Measurements from ENCODE around the gene PGK2. TPM values are rescaled to one million over a fixed set of nuclear protein-coding genes. Genes with fewer than 3 reads are reported as not detected.

PGK2 gene
- total and polyA plus RNA-seq, 2 of the 8 experiments (the other 6 are each of a cell fraction or from before 2014, with no cell fraction given), result not detected

DNA sequence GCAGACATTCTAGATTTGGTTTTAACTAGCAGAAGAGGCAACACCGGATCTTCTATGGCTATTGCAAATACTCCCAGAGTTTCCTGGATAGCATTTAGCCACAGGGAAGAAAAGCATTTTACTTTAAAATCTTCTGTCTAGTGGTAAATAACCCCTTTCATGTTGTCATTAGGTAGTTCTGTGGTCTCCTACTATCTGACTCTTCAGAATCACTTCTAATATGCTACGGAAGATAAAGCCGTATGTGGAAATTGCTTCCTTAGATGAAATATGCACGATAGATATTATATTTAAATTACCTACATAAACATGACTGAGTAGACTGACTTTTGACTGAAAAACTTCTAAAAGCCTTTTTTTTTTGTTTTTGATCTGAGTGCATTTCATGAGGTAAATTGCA lies 43.7 kb downstream of the PGK2 start (continued):
- TF ChIP-seq, protein P1, sequence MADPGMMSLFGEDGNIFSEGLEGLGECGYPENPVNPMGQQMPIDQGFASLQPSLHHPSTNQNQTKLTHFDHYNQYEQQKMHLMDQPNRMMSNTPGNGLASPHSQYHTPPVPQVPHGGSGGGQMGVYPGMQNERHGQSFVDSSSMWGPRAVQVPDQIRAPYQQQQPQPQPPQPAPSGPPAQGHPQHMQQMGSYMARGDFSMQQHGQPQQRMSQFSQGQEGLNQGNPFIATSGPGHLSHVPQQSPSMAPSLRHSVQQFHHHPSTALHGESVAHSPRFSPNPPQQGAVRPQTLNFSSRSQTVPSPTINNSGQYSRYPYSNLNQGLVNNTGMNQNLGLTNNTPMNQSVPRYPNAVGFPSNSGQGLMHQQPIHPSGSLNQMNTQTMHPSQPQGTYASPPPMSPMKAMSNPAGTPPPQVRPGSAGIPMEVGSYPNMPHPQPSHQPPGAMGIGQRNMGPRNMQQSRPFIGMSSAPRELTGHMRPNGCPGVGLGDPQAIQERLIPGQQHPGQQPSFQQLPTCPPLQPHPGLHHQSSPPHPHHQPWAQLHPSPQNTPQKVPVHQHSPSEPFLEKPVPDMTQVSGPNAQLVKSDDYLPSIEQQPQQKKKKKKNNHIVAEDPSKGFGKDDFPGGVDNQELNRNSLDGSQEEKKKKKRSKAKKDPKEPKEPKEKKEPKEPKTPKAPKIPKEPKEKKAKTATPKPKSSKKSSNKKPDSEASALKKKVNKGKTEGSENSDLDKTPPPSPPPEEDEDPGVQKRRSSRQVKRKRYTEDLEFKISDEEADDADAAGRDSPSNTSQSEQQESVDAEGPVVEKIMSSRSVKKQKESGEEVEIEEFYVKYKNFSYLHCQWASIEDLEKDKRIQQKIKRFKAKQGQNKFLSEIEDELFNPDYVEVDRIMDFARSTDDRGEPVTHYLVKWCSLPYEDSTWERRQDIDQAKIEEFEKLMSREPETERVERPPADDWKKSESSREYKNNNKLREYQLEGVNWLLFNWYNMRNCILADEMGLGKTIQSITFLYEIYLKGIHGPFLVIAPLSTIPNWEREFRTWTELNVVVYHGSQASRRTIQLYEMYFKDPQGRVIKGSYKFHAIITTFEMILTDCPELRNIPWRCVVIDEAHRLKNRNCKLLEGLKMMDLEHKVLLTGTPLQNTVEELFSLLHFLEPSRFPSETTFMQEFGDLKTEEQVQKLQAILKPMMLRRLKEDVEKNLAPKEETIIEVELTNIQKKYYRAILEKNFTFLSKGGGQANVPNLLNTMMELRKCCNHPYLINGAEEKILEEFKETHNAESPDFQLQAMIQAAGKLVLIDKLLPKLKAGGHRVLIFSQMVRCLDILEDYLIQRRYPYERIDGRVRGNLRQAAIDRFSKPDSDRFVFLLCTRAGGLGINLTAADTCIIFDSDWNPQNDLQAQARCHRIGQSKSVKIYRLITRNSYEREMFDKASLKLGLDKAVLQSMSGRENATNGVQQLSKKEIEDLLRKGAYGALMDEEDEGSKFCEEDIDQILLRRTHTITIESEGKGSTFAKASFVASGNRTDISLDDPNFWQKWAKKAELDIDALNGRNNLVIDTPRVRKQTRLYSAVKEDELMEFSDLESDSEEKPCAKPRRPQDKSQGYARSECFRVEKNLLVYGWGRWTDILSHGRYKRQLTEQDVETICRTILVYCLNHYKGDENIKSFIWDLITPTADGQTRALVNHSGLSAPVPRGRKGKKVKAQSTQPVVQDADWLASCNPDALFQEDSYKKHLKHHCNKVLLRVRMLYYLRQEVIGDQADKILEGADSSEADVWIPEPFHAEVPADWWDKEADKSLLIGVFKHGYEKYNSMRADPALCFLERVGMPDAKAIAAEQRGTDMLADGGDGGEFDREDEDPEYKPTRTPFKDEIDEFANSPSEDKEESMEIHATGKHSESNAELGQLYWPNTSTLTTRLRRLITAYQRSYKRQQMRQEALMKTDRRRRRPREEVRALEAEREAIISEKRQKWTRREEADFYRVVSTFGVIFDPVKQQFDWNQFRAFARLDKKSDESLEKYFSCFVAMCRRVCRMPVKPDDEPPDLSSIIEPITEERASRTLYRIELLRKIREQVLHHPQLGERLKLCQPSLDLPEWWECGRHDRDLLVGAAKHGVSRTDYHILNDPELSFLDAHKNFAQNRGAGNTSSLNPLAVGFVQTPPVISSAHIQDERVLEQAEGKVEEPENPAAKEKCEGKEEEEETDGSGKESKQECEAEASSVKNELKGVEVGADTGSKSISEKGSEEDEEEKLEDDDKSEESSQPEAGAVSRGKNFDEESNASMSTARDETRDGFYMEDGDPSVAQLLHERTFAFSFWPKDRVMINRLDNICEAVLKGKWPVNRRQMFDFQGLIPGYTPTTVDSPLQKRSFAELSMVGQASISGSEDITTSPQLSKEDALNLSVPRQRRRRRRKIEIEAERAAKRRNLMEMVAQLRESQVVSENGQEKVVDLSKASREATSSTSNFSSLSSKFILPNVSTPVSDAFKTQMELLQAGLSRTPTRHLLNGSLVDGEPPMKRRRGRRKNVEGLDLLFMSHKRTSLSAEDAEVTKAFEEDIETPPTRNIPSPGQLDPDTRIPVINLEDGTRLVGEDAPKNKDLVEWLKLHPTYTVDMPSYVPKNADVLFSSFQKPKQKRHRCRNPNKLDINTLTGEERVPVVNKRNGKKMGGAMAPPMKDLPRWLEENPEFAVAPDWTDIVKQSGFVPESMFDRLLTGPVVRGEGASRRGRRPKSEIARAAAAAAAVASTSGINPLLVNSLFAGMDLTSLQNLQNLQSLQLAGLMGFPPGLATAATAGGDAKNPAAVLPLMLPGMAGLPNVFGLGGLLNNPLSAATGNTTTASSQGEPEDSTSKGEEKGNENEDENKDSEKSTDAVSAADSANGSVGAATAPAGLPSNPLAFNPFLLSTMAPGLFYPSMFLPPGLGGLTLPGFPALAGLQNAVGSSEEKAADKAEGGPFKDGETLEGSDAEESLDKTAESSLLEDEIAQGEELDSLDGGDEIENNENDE (IDR thresholded peaks at IDR 0.05; ENCODE audit: insufficient replicate concordance, low read length), result no peak
- TF ChIP-seq, protein P2, sequence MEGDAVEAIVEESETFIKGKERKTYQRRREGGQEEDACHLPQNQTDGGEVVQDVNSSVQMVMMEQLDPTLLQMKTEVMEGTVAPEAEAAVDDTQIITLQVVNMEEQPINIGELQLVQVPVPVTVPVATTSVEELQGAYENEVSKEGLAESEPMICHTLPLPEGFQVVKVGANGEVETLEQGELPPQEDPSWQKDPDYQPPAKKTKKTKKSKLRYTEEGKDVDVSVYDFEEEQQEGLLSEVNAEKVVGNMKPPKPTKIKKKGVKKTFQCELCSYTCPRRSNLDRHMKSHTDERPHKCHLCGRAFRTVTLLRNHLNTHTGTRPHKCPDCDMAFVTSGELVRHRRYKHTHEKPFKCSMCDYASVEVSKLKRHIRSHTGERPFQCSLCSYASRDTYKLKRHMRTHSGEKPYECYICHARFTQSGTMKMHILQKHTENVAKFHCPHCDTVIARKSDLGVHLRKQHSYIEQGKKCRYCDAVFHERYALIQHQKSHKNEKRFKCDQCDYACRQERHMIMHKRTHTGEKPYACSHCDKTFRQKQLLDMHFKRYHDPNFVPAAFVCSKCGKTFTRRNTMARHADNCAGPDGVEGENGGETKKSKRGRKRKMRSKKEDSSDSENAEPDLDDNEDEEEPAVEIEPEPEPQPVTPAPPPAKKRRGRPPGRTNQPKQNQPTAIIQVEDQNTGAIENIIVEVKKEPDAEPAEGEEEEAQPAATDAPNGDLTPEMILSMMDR (IDR thresholded peaks at IDR 0.05; ENCODE audit: control extremely low read depth in 1 of 3, insufficient read depth in 1 of 3, low read depth in 1 of 3, low read length in 3 of 3), result no peak
- no peak for TF ChIP-seq RFX5 (IDR thresholded peaks at IDR 0.05; ENCODE audit: borderline replicate concordance, low read depth, low read length)
- no peak for TF ChIP-seq ZNF274 (IDR thresholded peaks at IDR 0.05; ENCODE audit: borderline replicate concordance, extremely low read depth, low read length)
- TF ChIP-seq JUN (IDR thresholded peaks at IDR 0.05; ENCODE audit: low read depth, low read length), result no peak
- no peak for TF ChIP-seq KDM5A (IDR thresholded peaks at IDR 0.05; ENCODE audit: low read length)
- TF ChIP-seq, protein P3, sequence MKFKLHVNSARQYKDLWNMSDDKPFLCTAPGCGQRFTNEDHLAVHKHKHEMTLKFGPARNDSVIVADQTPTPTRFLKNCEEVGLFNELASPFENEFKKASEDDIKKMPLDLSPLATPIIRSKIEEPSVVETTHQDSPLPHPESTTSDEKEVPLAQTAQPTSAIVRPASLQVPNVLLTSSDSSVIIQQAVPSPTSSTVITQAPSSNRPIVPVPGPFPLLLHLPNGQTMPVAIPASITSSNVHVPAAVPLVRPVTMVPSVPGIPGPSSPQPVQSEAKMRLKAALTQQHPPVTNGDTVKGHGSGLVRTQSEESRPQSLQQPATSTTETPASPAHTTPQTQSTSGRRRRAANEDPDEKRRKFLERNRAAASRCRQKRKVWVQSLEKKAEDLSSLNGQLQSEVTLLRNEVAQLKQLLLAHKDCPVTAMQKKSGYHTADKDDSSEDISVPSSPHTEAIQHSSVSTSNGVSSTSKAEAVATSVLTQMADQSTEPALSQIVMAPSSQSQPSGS (IDR thresholded peaks at IDR 0.05; ENCODE audit: low read length), result no peak

Measured in H1 (cell line).